GM12874 (cell line): ENCODE measurements around the gene PRDM11.

Source experiments
- TF ChIP-seq, protein P1 (sequence below): IDR thresholded peaks from 2 replicates; pipeline ENCODE4 v1.5.1; 2011; ENCODE audit warnings: low read depth, mild to moderate bottlenecking, control low read depth, low read length, moderate library complexity; ENCODE audit not compliant: insufficient read depth

The PRDM11 gene

DNA sequence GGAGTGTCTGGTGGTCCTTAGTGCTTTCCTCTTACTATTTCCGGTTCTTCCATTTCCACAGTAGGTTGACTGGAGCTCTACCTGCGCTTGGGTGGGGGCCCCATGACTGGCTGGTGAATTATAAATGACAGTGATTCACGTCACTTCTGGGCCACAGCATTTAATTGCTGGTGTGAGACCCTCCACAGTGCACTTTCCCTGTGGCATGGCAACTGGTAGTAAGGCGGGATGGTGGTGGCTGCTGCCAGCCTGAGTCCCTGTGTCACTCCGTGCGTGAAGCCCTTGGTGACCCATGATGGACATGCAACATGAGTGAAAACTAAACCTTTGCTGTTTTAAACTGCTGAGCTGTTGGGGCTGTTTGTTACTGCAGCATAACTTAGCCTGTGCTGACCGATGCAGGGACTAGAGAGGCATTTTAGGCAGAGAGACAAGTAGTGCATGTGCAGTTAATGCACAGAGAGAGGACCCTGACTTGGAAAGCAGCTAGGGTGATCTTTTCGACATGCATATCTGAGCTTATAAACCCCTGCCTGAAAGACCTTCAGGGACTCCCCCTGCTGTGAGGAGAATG lies 3.1 kb downstream of the PRDM11 start:
- TF ChIP-seq, protein P1, sequence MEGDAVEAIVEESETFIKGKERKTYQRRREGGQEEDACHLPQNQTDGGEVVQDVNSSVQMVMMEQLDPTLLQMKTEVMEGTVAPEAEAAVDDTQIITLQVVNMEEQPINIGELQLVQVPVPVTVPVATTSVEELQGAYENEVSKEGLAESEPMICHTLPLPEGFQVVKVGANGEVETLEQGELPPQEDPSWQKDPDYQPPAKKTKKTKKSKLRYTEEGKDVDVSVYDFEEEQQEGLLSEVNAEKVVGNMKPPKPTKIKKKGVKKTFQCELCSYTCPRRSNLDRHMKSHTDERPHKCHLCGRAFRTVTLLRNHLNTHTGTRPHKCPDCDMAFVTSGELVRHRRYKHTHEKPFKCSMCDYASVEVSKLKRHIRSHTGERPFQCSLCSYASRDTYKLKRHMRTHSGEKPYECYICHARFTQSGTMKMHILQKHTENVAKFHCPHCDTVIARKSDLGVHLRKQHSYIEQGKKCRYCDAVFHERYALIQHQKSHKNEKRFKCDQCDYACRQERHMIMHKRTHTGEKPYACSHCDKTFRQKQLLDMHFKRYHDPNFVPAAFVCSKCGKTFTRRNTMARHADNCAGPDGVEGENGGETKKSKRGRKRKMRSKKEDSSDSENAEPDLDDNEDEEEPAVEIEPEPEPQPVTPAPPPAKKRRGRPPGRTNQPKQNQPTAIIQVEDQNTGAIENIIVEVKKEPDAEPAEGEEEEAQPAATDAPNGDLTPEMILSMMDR = no peak

- TF ChIP-seq, protein P1 = no peak
These were observed 3.9 kb downstream of the PRDM11 start for GRCh38 chr11:45150301-45150700.

DNA sequence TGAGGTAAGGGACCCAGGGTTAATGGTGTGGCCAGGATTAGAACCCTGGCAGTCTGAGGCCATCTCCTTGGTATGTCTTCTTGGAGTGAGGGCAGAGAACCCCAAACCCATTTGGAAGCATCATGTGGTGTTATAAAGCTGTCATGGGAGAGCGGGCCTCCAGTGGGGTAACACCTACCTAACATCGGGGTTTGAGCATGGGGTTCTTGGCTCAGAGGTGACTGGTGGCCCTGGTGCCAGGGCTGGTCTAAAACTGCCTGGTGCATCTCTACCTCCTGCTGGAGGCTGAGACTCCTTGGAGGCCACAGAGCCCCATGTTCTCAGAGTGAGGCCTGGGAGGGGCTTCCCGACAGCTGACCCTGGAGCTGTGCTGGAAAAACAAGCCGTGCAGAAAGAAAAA lies 4.5 kb downstream of the PRDM11 start:
- TF ChIP-seq, protein P1 = no peak

GRCh38 chr11:45151362-45151982 lies 5.0 kb downstream of the PRDM11 start:
- TF ChIP-seq, protein P1 = no peak

DNA sequence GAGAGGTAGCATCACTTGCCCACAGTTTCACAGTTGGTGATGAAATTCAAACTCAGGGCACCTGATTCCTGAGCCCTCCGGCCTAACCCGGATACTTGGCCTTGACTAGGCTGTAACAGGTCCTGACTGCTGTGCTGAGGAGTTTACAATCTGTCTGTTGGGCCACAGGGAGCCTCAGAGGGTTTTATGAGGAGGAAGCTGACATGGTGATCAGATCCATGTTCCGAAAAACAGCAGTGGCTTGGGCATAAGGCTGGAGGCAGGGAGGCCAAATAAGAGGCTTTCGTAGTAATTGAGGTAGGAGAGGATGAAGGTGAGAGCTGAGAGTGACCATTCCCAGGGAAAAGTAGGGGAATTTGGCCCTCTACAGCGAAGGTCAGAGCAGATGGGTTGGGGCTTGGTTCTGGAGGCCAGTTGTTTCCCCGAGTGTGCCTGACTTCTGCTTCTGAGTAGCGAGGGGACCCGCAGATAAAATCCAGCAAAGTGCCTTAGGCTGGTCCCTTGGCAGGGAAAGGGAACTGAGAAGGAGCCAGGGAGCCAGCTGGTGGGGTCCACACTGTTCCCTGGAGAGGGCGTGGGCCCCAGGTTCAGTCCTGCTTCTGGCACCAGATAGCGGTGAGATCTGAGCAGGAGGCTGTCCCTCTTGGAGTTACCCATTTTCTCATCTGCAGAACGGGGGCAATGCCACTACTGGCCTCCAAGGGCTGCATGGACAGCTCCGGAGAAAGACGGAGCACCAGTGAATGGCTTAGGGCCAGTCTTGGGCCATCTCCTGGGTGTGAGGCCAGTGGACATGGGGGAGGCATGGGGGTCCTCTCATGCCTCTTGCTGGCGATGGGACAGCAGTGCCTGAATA lies 6.5 kb downstream of the PRDM11 start:
- TF ChIP-seq, protein P1 = no peak

GRCh38 chr11:45154276-45154675 lies 7.8 kb downstream of the PRDM11 start:
- TF ChIP-seq, protein P1 = no peak

DNA sequence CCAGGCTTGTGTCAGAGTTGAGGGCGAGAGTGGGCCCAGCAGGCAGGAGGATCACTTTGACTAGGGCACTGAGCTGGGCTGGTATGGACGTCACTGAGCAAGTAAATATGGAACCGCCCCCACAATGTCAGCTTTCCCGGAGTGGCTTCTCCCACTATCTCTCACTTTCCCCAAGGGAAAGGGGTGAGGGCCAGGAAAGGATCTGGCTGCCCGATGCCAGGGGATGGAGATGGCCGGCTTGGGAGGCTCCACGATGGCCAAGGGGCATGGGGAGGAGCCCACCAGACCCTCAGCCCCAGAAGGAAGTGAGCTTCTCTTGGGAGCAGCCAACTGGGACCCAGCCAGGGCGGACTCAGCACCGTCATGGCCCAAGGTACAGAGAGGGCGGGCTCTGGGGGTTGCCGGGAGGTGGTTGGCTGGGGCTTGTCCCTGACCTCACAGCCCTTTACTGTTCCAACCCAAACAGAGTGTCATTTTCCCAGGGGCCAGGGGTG lies 8.7 kb downstream of the PRDM11 start:
- TF ChIP-seq, protein P1 = no peak
